Measurements from ENCODE around the gene APRT.

APRT gene

GRCh38 chr16:88821168-88821850 lies 9.6 kb upstream of the APRT start:
- DNase-seq, result no peak

GRCh38 chr16:88820385-88821025 lies 8.8 kb upstream of the APRT start:
- no peak for DNase-seq

- no peak for DNase-seq
These were observed 7.4 kb upstream of the APRT start for GRCh38 chr16:88819126-88819525.

GRCh38 chr16:88818575-88818874 lies 6.8 kb upstream of the APRT start:
- no peak for DNase-seq

GRCh38 chr16:88817785-88818574 lies 6.3 kb upstream of the APRT start:
- DNase-seq, result no peak

DNA sequence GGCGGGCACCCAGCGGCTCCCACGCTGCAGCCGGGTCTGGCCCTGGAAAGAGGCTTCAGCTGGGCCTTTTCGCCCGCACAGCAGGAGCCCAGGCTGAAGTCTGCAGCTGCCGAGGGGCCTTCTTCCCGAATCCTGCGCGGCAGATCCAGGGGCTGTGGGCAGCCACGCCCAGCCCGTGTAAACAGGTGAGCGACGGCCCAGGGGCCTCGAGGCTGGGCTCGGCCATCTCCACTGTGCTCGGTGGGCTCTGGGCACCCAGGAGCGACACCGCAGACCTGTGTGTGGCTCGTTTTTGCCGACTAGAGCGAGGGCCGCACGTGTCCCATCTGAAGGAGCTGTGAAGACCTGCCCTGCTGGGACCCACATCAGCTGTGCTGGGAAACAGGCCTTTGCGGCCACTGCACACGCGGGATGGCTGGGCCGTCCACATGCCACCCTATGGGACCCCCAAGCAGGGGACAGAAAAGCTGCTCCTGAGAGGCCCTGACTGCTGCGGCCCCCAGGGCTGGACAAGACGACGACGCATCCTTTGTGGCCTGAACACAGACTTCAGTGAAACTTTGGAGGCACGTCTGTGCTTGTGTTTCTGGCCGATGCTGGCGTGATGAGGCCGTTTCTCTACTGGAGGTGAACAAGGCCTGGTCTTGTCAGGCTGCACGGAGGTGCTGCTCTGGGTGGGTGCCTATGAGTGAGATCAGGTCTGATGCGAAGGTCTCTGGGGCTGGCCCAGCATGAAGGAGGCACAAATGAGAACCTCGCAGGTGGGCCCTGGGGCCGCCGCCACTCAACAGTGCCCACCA lies 5.2 kb upstream of the APRT start:
- DNase-seq, result no peak

GRCh38 chr16:88815901-88816589 lies 4.3 kb upstream of the APRT start:
- peak; percentile 55 for DNase-seq

- no peak for DNase-seq
These were observed 3.5 kb upstream of the APRT start for GRCh38 chr16:88815227-88815626.

DNA sequence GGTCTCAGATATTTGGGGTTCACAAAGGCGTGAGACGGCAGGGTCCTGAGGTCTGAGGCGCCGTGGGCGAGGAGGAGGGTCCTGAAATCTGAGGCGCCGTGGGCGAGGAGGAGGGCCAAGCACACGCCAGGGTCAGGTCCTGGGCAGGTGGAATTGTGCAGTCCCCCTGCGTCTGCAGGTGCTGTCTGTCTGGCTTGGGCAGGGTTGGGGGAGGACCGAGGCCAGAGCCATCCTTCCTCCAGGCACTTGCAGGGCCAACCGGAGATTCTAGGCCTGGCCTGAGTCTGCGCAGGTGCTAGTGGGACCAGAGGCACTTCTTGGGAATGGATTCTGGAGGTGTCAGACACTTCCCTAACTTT lies 2.4 kb upstream of the APRT start:
- no peak for DNase-seq

- no peak for DNase-seq
These were observed 1.8 kb upstream of the APRT start for GRCh38 chr16:88813269-88814143.

- DNase-seq, result peak; percentile 47
These were observed 963 bp upstream of the APRT start for GRCh38 chr16:88812513-88813268.

- peak; percentile 64 for DNase-seq
These were observed 588 bp downstream of the APRT start for GRCh38 chr16:88810912-88811768.

DNA sequence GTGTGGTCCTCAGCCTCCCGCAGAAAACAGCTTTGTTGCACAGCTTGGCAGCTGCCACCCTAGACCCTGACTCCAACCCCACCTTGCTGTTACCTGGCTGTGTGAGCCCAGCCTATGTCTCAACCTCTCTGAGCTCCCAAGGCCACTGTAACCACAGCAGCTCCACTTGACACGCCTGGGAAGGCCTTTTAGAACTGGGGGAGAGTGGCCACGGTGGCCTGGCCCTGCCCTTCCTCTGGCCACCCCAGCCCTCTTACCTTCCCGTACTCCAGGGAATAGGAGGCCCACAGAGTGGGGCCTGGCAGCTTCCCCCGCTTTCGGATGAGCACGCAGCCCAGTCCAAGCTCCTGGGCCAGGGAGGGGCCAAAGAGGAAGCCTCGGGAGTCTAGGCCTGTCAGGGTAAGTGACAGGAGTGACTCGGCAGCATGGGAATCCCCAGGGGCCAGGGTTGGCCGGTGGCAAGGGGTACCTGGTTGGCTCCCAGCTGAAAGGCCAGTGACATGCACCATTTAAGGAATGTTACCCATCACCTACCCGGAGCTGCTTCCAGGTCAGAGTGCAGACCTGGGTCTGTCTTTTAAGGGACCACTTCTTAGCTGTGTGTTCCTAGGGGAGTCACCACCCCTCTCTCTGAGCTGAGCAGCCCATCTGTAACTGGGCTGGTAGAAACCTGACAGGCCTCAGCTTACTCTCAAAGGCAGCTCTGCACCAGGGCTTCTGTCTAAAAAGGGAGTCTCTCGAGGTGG lies 1.4 kb downstream of the APRT start:
- DNase-seq, result peak; percentile 63

- DNase-seq, result no peak
These were observed 2.0 kb downstream of the APRT start for GRCh38 chr16:88809676-88810165.

DNA sequence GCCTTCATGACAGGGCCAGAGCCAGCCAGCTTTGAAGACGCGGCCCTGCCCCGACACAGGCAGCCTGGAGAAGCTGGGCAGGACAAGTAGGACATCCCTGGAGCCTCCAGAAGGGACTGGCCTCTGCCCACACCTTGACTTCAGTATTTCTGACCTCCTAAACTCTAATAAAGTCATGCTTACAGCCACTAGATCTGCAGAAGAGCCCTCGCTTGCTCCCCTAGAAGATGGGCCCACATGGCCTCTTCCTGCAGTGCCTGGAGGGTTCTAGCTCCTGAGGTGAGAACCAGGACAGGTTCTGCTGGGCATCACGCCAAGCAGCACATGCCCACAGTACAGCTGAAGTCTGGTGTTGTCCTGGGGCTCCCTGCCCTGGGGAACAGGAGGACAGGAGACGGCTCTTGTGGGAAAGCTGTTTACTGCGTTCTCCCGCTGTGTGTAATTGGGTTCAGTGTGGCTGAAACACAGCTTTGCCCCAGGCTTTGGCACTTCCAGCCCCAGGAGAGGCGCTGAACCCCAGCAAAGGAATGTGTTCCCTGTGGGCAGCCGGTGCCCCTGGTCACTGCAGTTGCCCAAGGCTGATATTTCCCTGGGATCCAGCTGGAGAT lies 2.6 kb downstream of the APRT start:
- DNase-seq, result no peak

- DNase-seq, result no peak
These were observed 3.9 kb downstream of the APRT start for GRCh38 chr16:88807626-88808453.

- DNase-seq, result no peak
These were observed 4.5 kb downstream of the APRT start for GRCh38 chr16:88807142-88807625.
